Nephron progenitor cell (in vitro differentiated cells): ENCODE data around the gene CARS1.
A peak's percentile ranks its signal among the peaks of the same experiment; 100 is the strongest.

Experiments
- DNase-seq: peaks from one replicate; pipeline ENCODE4 v3.0.0; 2021
- H3K27ac Mint-ChIP-seq: 2 replicates; pipeline ENCODE4 v1.8.0; 2021; ENCODE audit warnings: mild to moderate bottlenecking, moderate library complexity, mixed read lengths
- H3K27me3 Mint-ChIP-seq: 2 replicates; pipeline ENCODE4 v1.8.0; 2021; ENCODE audit warnings: mild to moderate bottlenecking, low read depth, mixed read lengths; ENCODE audit not compliant: poor library complexity
- H3K36me3 Mint-ChIP-seq: 2 replicates; pipeline ENCODE4 v1.8.0; 2021; ENCODE audit warnings: low read depth, mixed read lengths
- H3K4me1 Mint-ChIP-seq: 2 replicates; pipeline ENCODE4 v1.8.0; 2021; ENCODE audit warnings: mixed read lengths
- H3K4me3 Mint-ChIP-seq: 2 replicates; pipeline ENCODE4 v1.8.0; 2021; ENCODE audit warnings: mild to moderate bottlenecking, moderate library complexity, mixed read lengths
- H3K9me3 Mint-ChIP-seq: 2 replicates; pipeline ENCODE4 v1.8.0; 2021; ENCODE audit warnings: mild to moderate bottlenecking, moderate library complexity, mixed read lengths
- CTCF ChIP-seq: fragments of 200-600 bp; sonication (generic); IDR thresholded peaks from 2 replicates; pipeline ENCODE4 v1.5.0; 2021; ENCODE audit warnings: antibody characterized with exemption

CARS1 gene

GRCh38 chr11:3102641-3102921, 45.4 kb upstream of the CARS1 start:
- DNase-seq = no peak
- Mint-ChIP-seq H3K36me3 (peaks cover 15% of the 10 kb centered on the region), H3K4me1 (no peaks in the 10 kb centered on the region), H3K9me3 (no peaks in the 10 kb centered on the region), H3K27ac (no peak overlapping the region), H3K4me3 (no peak overlapping the region), H3K27me3 (no peaks in the 10 kb centered on the region)
- no peak for TF ChIP-seq CTCF

GRCh38 chr11:3101921-3102640, 44.9 kb upstream of the CARS1 start:
- Mint-ChIP-seq H3K4me3 (no peak overlapping the region), H3K9me3 (no peaks in the 10 kb centered on the region), H3K36me3 (peaks cover 20% of the 10 kb centered on the region), H3K27me3 (peaks cover 2% of the 10 kb centered on the region), H3K27ac (peak overlapping the region; percentile 71), H3K4me1 (no peaks in the 10 kb centered on the region)
- DNase-seq = no peak
- no peak for TF ChIP-seq CTCF

- Mint-ChIP-seq H3K27me3 (peaks cover 9% of the 10 kb centered on the region), H3K4me1 (no peaks in the 10 kb centered on the region), H3K4me3 (no peak overlapping the region), H3K9me3 (peaks cover 4% of the 10 kb centered on the region), H3K27ac (no peak overlapping the region), H3K36me3 (peaks cover 35% of the 10 kb centered on the region)
- TF ChIP-seq CTCF = no peak
- DNase-seq = no peak
These were observed 42.0 kb upstream of the CARS1 start for GRCh38 chr11:3099178-3099577.

GRCh38 chr11:3096909-3097530, 39.8 kb upstream of the CARS1 start:
- H3K9me3 Mint-ChIP-seq = peaks cover 4% of the 10 kb centered on the region
- DNase-seq = no peak
- H3K36me3 Mint-ChIP-seq = peaks cover 35% of the 10 kb centered on the region
- H3K27me3 Mint-ChIP-seq = peaks cover 9% of the 10 kb centered on the region
- H3K4me3 Mint-ChIP-seq = no peak overlapping the region
- H3K4me1 Mint-ChIP-seq = peaks cover 5% of the 10 kb centered on the region
- H3K27ac Mint-ChIP-seq = no peak overlapping the region
- no peak for TF ChIP-seq CTCF

GRCh38 chr11:3095712-3096361, 38.6 kb upstream of the CARS1 start:
- Mint-ChIP-seq H3K27me3 (peaks cover 9% of the 10 kb centered on the region), H3K27ac (no peak overlapping the region), H3K36me3 (peaks cover 35% of the 10 kb centered on the region), H3K9me3 (peaks cover 4% of the 10 kb centered on the region), H3K4me1 (peaks cover 8% of the 10 kb centered on the region), H3K4me3 (no peak overlapping the region)
- no peak for DNase-seq
- no peak for TF ChIP-seq CTCF
